ENCODE measurements around the gene ABHD17A. TPM values are rescaled to one million over a fixed set of nuclear protein-coding genes. Genes with fewer than 3 reads are reported as not detected.

The ABHD17A gene
- total and polyA plus RNA-seq, 2 donors (not counting 1 experiment from before 2014, with no cell fraction given), result 63.1 to 134 TPM

GRCh38 chr19:1872807-1873523 lies 12.3 kb downstream of the ABHD17A start:
- Histone ChIP-seq H3K9me3 (ENCODE audit: control extremely low read depth in 1 of 3, control insufficient read depth in 2 of 3, insufficient read depth in 1 of 3, low read length in 2 of 3) (no peaks in the 10 kb centered on the region), H3K4me3 (ENCODE audit: control extremely low read depth in 1 of 5, extremely low read depth in 1 of 5, insufficient read depth in 1 of 5, low read depth in 2 of 5, low read length in 4 of 5) (no peak overlapping the region), H3K9ac (ENCODE audit: low read length) (no peak overlapping the region), H3K4me1 (ENCODE audit: control insufficient read depth in 2 of 2, insufficient read depth in 2 of 2, low read length in 2 of 2) (peaks cover 20 to 36% of the 10 kb centered on the region in 2 donors), H3K4me2 (replicated peaks; ENCODE audit: low read depth, low read length, poor library complexity, severe bottlenecking) (peak overlapping the region; percentile 99), H3K36me3 (replicated peaks in 1 of 2; ENCODE audit: control extremely low read depth in 1 of 2, control insufficient read depth in 1 of 2, extremely low read depth in 1 of 2, insufficient read depth in 2 of 2, low read length in 1 of 2) (peaks cover 0 to 24% of the 10 kb centered on the region in 2 experiments), H4K20me1 (ENCODE audit: control insufficient read depth, insufficient read depth, low read length, poor library complexity, severe bottlenecking) (peaks cover 50% of the 10 kb centered on the region), H3K27ac (ENCODE audit: low read length in 2 of 2) (no peak overlapping the region), H2AFZ (ENCODE audit: insufficient read depth, low read depth, low read length, poor library complexity, severe bottlenecking) (no peak overlapping the region), H3K79me2 (ENCODE audit: control insufficient read depth, insufficient read depth, low read length) (peaks cover 70% of the 10 kb centered on the region), H3K27me3 (replicated peaks in 1 of 4; ENCODE audit: control extremely low read depth in 1 of 4, control insufficient read depth in 3 of 4, insufficient read depth in 4 of 4, low read length in 3 of 4) (no peaks in the 10 kb centered on the region)
- peaks cover 29% of the 10 kb centered on the region for H3K4me1 Mint-ChIP-seq
- CTCF ChIA-PET, result interaction anchor here (0.7 kb wide), 1 partner anchor 8 kb away, joined by 3 read pairs; no protein-coding TSS in a partner anchor
- no peak overlapping the region for H3K4me3 Mint-ChIP-seq
- no peaks in the 10 kb centered on the region for H3K9me3 Mint-ChIP-seq (ENCODE audit: insufficient read depth)
- POLR2A ChIA-PET, result interaction anchor here (0.5 to 0.6 kb wide), 3 partner anchors 24 to 1075 kb away, joined by 3 to 4 read pairs (median 3); no protein-coding TSS in a partner anchor
- 88% methylated on average over 20 of the region's 25 CpGs for WGBS (ENCODE audit: insufficient coverage)
- no peak for TF ChIP-seq EZH2 (IDR thresholded peaks at IDR 0.05; ENCODE audit: borderline replicate concordance, insufficient read depth, low read depth, low read length, poor library complexity, severe bottlenecking)
- no peak for TF ChIP-seq CTCF (IDR thresholded peaks at IDR 0.05)
- H3K27ac Mint-ChIP-seq, result no peak overlapping the region
- DNase-seq (no peak), ATAC-seq (ENCODE audit: low read depth) (no peak)
- H3K27me3 Mint-ChIP-seq, result no peaks in the 10 kb centered on the region
- intact Hi-C loops (cut with micrococcal nuclease), result loop anchor here (10.0 kb wide), 1 partner anchor 142 kb away; the partner anchor contains the start of gene BTBD2

DNA sequence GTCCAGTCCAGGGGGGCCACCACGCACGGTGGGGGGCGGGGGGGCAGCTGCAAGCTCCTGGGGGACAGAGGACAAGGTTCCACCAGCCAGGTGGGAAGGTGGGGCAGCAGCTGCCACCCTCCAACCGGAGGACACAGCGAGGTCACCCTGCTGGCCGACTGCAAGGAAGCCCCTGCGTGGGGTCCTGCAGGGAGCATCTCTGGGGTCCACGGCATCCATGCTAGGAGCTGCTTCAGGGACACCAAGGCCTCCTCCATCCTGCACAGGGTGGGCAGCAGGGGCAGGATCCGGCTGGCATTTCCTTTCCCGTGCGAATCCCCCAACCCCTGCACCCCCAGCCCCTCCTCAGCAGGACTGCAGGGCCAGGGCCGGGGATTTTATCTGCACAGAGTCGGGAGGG lies 13.7 kb downstream of the ABHD17A start:
- ChIA-PET POLR2A (no interaction called here), CTCF (no interaction called here)
- H3K4me3 Mint-ChIP-seq, result no peak overlapping the region
- H3K27ac Mint-ChIP-seq, result no peak overlapping the region
- H3K27ac ChIP-seq (ENCODE audit: low read length in 2 of 2), result no peak overlapping the region
- H3K27me3 ChIP-seq (replicated peaks in 1 of 4; ENCODE audit: control extremely low read depth in 1 of 4, control insufficient read depth in 3 of 4, insufficient read depth in 4 of 4, low read length in 3 of 4), result no peaks in the 10 kb centered on the region
- TF ChIP-seq EZH2 (IDR thresholded peaks at IDR 0.05; ENCODE audit: borderline replicate concordance, insufficient read depth, low read depth, low read length, poor library complexity, severe bottlenecking) (no peak), CTCF (IDR thresholded peaks at IDR 0.05) (no peak)
- 98% methylated on average over 10 of the region's 13 CpGs for WGBS (ENCODE audit: insufficient coverage)
- DNase-seq, result no peak
- H3K9me3 ChIP-seq (ENCODE audit: control extremely low read depth in 1 of 3, control insufficient read depth in 2 of 3, insufficient read depth in 1 of 3, low read length in 2 of 3), result no peaks in the 10 kb centered on the region
- peaks cover 31% of the 10 kb centered on the region for H3K4me1 Mint-ChIP-seq
- no peak for ATAC-seq (ENCODE audit: low read depth)
- H3K9ac ChIP-seq (ENCODE audit: low read length), result no peak overlapping the region
- no peak overlapping the region for H3K4me3 ChIP-seq (ENCODE audit: control extremely low read depth in 1 of 5, extremely low read depth in 1 of 5, insufficient read depth in 1 of 5, low read depth in 2 of 5, low read length in 4 of 5)
- intact Hi-C loops (cut with micrococcal nuclease), result loop anchor here (10.0 kb wide), 1 partner anchor 143 kb away; the partner anchor contains the start of gene BTBD2
- H3K4me2 ChIP-seq (replicated peaks; ENCODE audit: low read depth, low read length, poor library complexity, severe bottlenecking), result no peak overlapping the region
- peaks cover 20 to 34% of the 10 kb centered on the region in 2 donors for H3K4me1 ChIP-seq (ENCODE audit: control insufficient read depth in 2 of 2, insufficient read depth in 2 of 2, low read length in 2 of 2)
- H4K20me1 ChIP-seq (ENCODE audit: control insufficient read depth, insufficient read depth, low read length, poor library complexity, severe bottlenecking), result peaks cover 50% of the 10 kb centered on the region
- no peak overlapping the region for H2AFZ ChIP-seq (ENCODE audit: insufficient read depth, low read depth, low read length, poor library complexity, severe bottlenecking)
- no peaks in the 10 kb centered on the region for H3K27me3 Mint-ChIP-seq
- peaks cover 0 to 28% of the 10 kb centered on the region in 2 experiments for H3K36me3 ChIP-seq (replicated peaks in 1 of 2; ENCODE audit: control extremely low read depth in 1 of 2, control insufficient read depth in 1 of 2, extremely low read depth in 1 of 2, insufficient read depth in 2 of 2, low read length in 1 of 2)
- peaks cover 68% of the 10 kb centered on the region for H3K79me2 ChIP-seq (ENCODE audit: control insufficient read depth, insufficient read depth, low read length)
- H3K9me3 Mint-ChIP-seq (ENCODE audit: insufficient read depth), result no peaks in the 10 kb centered on the region

All from B cell (primary cell).